Fibroblast of the conjunctiva (primary cell): ENCODE results near the gene MTHFSD.

ENCODE experiments used
- DNase-seq: peaks from one replicate; pipeline ENCODE4 v3.0.0-alpha.2; 2010; ENCODE audit warnings: low read depth

MTHFSD gene

GRCh38 chr16:86490859-86491639, 64.0 kb downstream of the MTHFSD start:
- DNase-seq = peak; percentile 51

- no peak for DNase-seq
Measured at GRCh38 chr16:86485746-86486145, 69.3 kb downstream of the MTHFSD start.

- no peak for DNase-seq
Measured at GRCh38 chr16:86484240-86484639, 70.8 kb downstream of the MTHFSD start.

GRCh38 chr16:86481607-86482006, 73.4 kb downstream of the MTHFSD start:
- no peak for DNase-seq

- no peak for DNase-seq
Measured at GRCh38 chr16:86480444-86480843, 74.6 kb downstream of the MTHFSD start.
